ENCODE data around the gene MYO3B. TPM values are rescaled to one million over a fixed set of nuclear protein-coding genes. Genes with fewer than 3 reads are reported as not detected.
"Not testable (repeated sequence)": the region's sequence is repeated elsewhere in the genome, so short reads cannot be mapped to it uniquely, and the experiment has no call there.

MYO3B gene
- polyA plus RNA-seq, 2 of the 4 experiments (the other 2 are of a cell fraction), result 0.01 TPM; not detected in 1

GRCh38 chr2:170635094-170635493 lies 457.1 kb downstream of the MYO3B start:
- WGBS (ENCODE audit: missing lambda C conversion rate), result 38% methylated on average over 3 of the region's 4 CpGs
- POLR2A ChIA-PET, FAIRE-seq: not testable (repeated sequence)

GRCh38 chr2:170639635-170640034 lies 461.7 kb downstream of the MYO3B start:
- ATAC-seq (no peak), DNase-seq (ENCODE audit: low read depth in 1 of 2, low spot score in 1 of 2) (no peak), FAIRE-seq (no peak)
- no peak for TF ChIP-seq CBX2 (IDR thresholded peaks at IDR 0.05; ENCODE audit: borderline replicate concordance, low read depth)
- TF ChIP-seq RCOR1 (IDR thresholded peaks at IDR 0.05; ENCODE audit: low read depth, low read length), result no peak
- no peak for TF ChIP-seq RAD21 (conservative IDR thresholded peaks at IDR 0.05 in 1 of 2, IDR thresholded peaks at IDR 0.05 in 1 of 2)
- TF ChIP-seq MYC (IDR thresholded peaks at IDR 0.05; ENCODE audit: borderline replicate concordance, low read length), result no peak
- no peak for TF ChIP-seq ATOH8 (CRISPR knock-in tag; IDR thresholded peaks at IDR 0.05; ENCODE audit: low read depth)
- no peak for TF ChIP-seq RFX5 (IDR thresholded peaks at IDR 0.05)
- no peak for TF ChIP-seq USF2 (IDR thresholded peaks at IDR 0.05)
- no peak for TF ChIP-seq GATA3 (IDR thresholded peaks at IDR 0.05; ENCODE audit: borderline replicate concordance)
- TF ChIP-seq NR3C1 (IDR thresholded peaks at IDR 0.05), result no peak
- no peak for TF ChIP-seq CEBPB (IDR thresholded peaks at IDR 0.05)
- TF ChIP-seq ZNF302 (CRISPR knock-in tag; IDR thresholded peaks at IDR 0.05), result no peak
- no peak for TF ChIP-seq KDM1A (IDR thresholded peaks at IDR 0.05; ENCODE audit: low read depth)
- TF ChIP-seq EP300 (IDR thresholded peaks at IDR 0.05), result no peak
- TF ChIP-seq FOSL2 (IDR thresholded peaks at IDR 0.05), result no peak
- TF ChIP-seq FOSL2 (CRISPR knock-in tag; IDR thresholded peaks at IDR 0.05), result no peak
- TF ChIP-seq CTCF (IDR thresholded peaks at IDR 0.05), result no peak
- no peak for TF ChIP-seq MAFK (IDR thresholded peaks at IDR 0.05; ENCODE audit: partially characterized antibody)
- no peak for TF ChIP-seq ZFP36 (IDR thresholded peaks at IDR 0.05; ENCODE audit: borderline replicate concordance, partially characterized antibody)
- ChIA-PET CTCF (no interaction called here), POLR2A (no interaction called here)
- no peaks in the 10 kb centered on the region for H3K4me1 ChIP-seq
- H3K9me3 ChIP-seq, result no peaks in the 10 kb centered on the region
- no peak overlapping the region for H3K27ac ChIP-seq
- H3K4me2 ChIP-seq, result no peak overlapping the region
- no peak overlapping the region for H3K4me3 ChIP-seq
- WGBS (ENCODE audit: missing lambda C conversion rate), result 12% methylated on average over 3 of the region's 3 CpGs

More at GRCh38 chr2:170635094-170635493, 457.1 kb downstream of the MYO3B start:
- DNase-seq (ENCODE audit: low read depth in 1 of 2, low spot score in 1 of 2); H3K4me2 ChIP-seq; H3K4me1 ChIP-seq; H3K27ac ChIP-seq; H3K9me3 ChIP-seq; CTCF ChIA-PET; ATAC-seq; H3K4me3 ChIP-seq: not testable (repeated sequence)

- no peaks in the 10 kb centered on the region for H3K4me1 ChIP-seq
- H3K4me2 ChIP-seq, result no peak overlapping the region
- H3K9me3 ChIP-seq, result no peaks in the 10 kb centered on the region
- no peak for ATAC-seq
- H3K27ac ChIP-seq, result no peak overlapping the region
- FAIRE-seq, result no peak
- DNase-seq (ENCODE audit: low read depth in 1 of 2, low spot score in 1 of 2), result no peak
- H3K4me3 ChIP-seq, result no peak overlapping the region
- ChIA-PET CTCF (interaction anchor here (0.6 kb wide), 1 partner anchor 171 kb away, joined by 4 read pairs; no protein-coding TSS in a partner anchor), POLR2A (no interaction called here)
- 37% methylated on average over 4 of the region's 4 CpGs for WGBS (ENCODE audit: missing lambda C conversion rate)
- no peak for TF ChIP-seq EHMT2 (IDR thresholded peaks at IDR 0.05; ENCODE audit: low read depth)
- TF ChIP-seq CHD2 (IDR thresholded peaks at IDR 0.05; ENCODE audit: low read length, partially characterized antibody), result no peak
- TF ChIP-seq FOXS1 (CRISPR knock-in tag; IDR thresholded peaks at IDR 0.05), result no peak
- TF ChIP-seq CTCF (IDR thresholded peaks at IDR 0.05), result no peak
- TF ChIP-seq MAX (IDR thresholded peaks at IDR 0.05), result no peak
- no peak for TF ChIP-seq EP300 (IDR thresholded peaks at IDR 0.05)
- no peak for TF ChIP-seq CBX8 (IDR thresholded peaks at IDR 0.05)
- no peak for TF ChIP-seq NPAS2 (CRISPR knock-in tag; IDR thresholded peaks at IDR 0.05; ENCODE audit: borderline replicate concordance)
- TF ChIP-seq RCOR1 (IDR thresholded peaks at IDR 0.05; ENCODE audit: low read depth, low read length), result no peak
- no peak for TF ChIP-seq CBX2 (IDR thresholded peaks at IDR 0.05; ENCODE audit: borderline replicate concordance, low read depth)
- no peak for TF ChIP-seq PHF8 (IDR thresholded peaks at IDR 0.05; ENCODE audit: borderline replicate concordance, low read depth)
- no peak for TF ChIP-seq NR3C1 (IDR thresholded peaks at IDR 0.05)
- no peak for TF ChIP-seq ZNF302 (CRISPR knock-in tag; IDR thresholded peaks at IDR 0.05)
Observed at GRCh38 chr2:170641961-170642360, 464.0 kb downstream of the MYO3B start.
